KMS-11 (cell line): ENCODE results near the gene GTPBP3.

ENCODE experiments used
- H2AFZ ChIP-seq: fragments of 200-600 bp; sonication (generic); 2 replicates; pipeline ENCODE4 v1.6.1; 2016; ENCODE audit warnings: antibody characterized with exemption, mixed run types, low read depth
- H3K27ac ChIP-seq: fragments of 200-600 bp; sonication (generic); 2 replicates; pipeline ENCODE4 v1.6.1; 2016; ENCODE audit warnings: mild to moderate bottlenecking, mixed run types
- H3K27me3 ChIP-seq: fragments of 200-600 bp; sonication (generic); 2 replicates; pipeline ENCODE4 v1.6.1; 2017; ENCODE audit warnings: mild to moderate bottlenecking, low read depth, mixed run types, moderate library complexity; ENCODE audit not compliant: insufficient read depth
- H3K36me3 ChIP-seq: fragments of 200-600 bp; sonication (generic); 2 replicates; pipeline ENCODE4 v1.6.1; 2017; ENCODE audit warnings: mild to moderate bottlenecking, mixed run types; ENCODE audit not compliant: insufficient read depth
- H3K4me1 ChIP-seq: fragments of 200-600 bp; sonication (generic); 2 replicates; pipeline ENCODE4 v1.6.1; 2016; ENCODE audit warnings: mild to moderate bottlenecking, low read depth, mixed run types; ENCODE audit not compliant: poor library complexity, severe bottlenecking
- H3K4me2 ChIP-seq: fragments of 200-600 bp; sonication (generic); 2 replicates; pipeline ENCODE4 v1.7.0; 2016; ENCODE audit warnings: mild to moderate bottlenecking, mixed run types
- H3K4me3 ChIP-seq: fragments of 200-600 bp; sonication (generic); IDR thresholded peaks from 2 replicates; pipeline ENCODE4 v1.6.1; 2017; ENCODE audit warnings: low read depth, low read length, mixed read lengths; ENCODE audit not compliant: insufficient read depth
- H3K79me2 ChIP-seq: fragments of 200-600 bp; sonication (generic); 2 replicates; pipeline ENCODE4 v1.6.1; 2016; ENCODE audit warnings: low read depth, mixed run types; ENCODE audit not compliant: insufficient read depth
- H3K9ac ChIP-seq: fragments of 200-600 bp; sonication (generic); 2 replicates; pipeline ENCODE4 v1.6.1; 2016; ENCODE audit warnings: mild to moderate bottlenecking, mixed run types
- H4K20me1 ChIP-seq: fragments of 200-600 bp; sonication (generic); 2 replicates; pipeline ENCODE4 v1.6.1; 2016; ENCODE audit warnings: mild to moderate bottlenecking, mixed run types; ENCODE audit not compliant: insufficient read depth
- TF ChIP-seq, protein P1 (sequence below): fragments of 200-600 bp; sonication (generic); conservative IDR thresholded peaks from 2 replicates; pipeline ENCODE4 v1.6.1; 2017; ENCODE audit warnings: low read depth, mild to moderate bottlenecking, antibody characterized with exemption, low read length, moderate library complexity, mixed read lengths

Gene GTPBP3

DNA sequence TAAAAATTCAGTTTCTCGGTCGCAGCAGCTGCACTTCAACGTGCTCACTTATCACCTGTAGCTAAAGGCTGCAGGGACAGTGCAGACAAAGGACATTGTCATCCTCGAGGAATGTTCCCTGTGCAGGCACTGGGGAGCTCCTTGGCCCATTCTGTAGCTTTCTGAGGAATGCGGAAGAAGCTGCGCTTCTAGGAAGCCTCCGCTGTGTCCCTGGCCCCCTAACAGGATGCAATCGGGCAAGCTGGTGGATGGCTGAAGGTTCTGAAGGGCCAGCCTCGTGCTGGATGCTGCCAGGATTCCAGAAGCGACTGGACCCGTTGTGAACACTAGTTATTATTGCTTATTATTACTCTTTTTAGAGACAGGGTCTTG is 10.8 kb upstream of the GTPBP3 start:
- no peak overlapping the region for H2AFZ ChIP-seq
- no peak overlapping the region for H3K27ac ChIP-seq
- no peaks in the 10 kb centered on the region for H3K27me3 ChIP-seq
- TF ChIP-seq, protein P1, sequence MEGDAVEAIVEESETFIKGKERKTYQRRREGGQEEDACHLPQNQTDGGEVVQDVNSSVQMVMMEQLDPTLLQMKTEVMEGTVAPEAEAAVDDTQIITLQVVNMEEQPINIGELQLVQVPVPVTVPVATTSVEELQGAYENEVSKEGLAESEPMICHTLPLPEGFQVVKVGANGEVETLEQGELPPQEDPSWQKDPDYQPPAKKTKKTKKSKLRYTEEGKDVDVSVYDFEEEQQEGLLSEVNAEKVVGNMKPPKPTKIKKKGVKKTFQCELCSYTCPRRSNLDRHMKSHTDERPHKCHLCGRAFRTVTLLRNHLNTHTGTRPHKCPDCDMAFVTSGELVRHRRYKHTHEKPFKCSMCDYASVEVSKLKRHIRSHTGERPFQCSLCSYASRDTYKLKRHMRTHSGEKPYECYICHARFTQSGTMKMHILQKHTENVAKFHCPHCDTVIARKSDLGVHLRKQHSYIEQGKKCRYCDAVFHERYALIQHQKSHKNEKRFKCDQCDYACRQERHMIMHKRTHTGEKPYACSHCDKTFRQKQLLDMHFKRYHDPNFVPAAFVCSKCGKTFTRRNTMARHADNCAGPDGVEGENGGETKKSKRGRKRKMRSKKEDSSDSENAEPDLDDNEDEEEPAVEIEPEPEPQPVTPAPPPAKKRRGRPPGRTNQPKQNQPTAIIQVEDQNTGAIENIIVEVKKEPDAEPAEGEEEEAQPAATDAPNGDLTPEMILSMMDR = no peak
- no peaks in the 10 kb centered on the region for H3K36me3 ChIP-seq
- H3K4me3 ChIP-seq = no peak overlapping the region
- no peak overlapping the region for H3K9ac ChIP-seq
- no peaks in the 10 kb centered on the region for H3K79me2 ChIP-seq
- no peaks in the 10 kb centered on the region for H3K4me1 ChIP-seq
- H4K20me1 ChIP-seq = no peaks in the 10 kb centered on the region
- no peak overlapping the region for H3K4me2 ChIP-seq

DNA sequence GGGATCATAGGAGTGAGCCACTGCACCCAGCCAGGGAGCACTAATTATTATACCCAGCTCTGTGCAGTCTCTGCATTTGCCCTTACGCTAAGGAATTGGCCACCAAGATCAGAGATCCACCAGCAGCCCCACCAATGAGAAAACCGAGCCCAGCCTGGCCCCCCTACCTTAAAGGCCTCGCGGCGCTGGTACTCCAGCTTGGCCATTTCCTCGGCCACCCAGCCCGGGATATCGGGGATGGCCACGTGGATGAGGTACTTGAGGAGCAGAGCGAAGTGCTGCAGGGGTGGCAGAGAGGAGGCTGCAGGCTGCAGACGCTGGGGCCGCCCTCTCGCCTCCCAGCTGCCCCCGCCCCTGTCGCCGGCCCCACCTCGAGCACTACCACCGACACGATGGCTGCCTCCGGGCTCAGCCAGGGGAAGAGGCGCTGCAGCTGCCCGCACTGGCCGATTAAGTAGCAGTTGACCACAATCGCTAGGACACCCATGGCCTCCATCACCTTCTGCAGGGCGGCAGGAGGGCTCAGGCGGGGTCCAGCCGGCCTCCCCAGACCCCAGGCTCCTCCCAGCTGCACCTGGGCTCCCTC is 10.2 kb upstream of the GTPBP3 start:
- Histone ChIP-seq H2AFZ (no peak overlapping the region), H3K4me1 (no peaks in the 10 kb centered on the region), H3K27me3 (no peaks in the 10 kb centered on the region), H3K36me3 (no peaks in the 10 kb centered on the region), H3K79me2 (no peaks in the 10 kb centered on the region), H3K4me2 (no peak overlapping the region), H3K27ac (no peak overlapping the region), H3K4me3 (no peak overlapping the region), H3K9ac (no peak overlapping the region), H4K20me1 (no peaks in the 10 kb centered on the region)
- TF ChIP-seq, protein P1 = no peak

DNA sequence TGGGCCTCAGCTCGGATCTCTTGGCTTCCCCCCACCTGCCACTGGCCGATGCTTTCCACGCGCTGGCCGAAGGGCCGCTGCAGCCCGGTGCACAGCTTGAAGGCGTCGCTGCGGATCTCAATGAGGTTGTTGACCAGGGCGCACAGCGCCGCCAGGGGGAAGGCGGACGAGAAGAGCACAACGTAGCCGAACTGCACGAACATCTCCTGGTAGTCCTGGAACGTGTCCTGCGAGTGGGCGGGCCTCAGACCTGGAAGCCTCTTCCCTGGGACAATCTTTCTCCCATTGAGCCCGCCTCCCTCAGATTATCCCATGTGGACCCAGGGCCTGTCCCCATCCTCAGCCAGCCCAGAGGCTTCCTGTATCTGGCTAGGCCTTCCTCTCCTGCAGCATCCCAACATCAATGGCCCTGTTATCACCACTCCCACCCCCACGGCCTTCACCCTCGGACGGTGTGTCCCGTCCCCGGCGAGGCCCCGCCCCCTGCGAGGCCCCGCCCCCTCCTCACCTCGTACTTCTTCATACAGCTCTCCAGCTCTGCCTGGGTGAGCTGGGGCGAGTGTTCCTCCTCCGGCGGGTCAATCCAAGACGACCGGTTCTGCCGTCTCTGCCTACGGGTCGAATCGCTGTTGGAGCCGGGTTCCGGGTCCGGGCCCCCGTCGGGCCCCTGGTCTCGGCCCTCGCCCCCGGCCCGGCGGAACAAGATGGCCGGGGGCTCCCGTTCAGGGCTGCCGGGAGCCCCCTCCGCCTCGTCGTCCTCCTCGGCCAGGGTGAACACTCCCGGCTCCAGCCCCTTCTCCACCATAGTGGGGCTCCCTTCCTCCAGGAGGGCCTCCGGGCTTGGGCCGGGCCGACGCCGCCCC is 9.5 kb upstream of the GTPBP3 start:
- Histone ChIP-seq H3K36me3 (no peaks in the 10 kb centered on the region), H3K27ac (no peak overlapping the region), H3K4me2 (no peak overlapping the region), H3K79me2 (no peaks in the 10 kb centered on the region), H3K9ac (no peak overlapping the region), H2AFZ (no peak overlapping the region), H3K4me1 (peaks cover 3% of the 10 kb centered on the region), H4K20me1 (no peaks in the 10 kb centered on the region), H3K4me3 (no peak overlapping the region), H3K27me3 (no peaks in the 10 kb centered on the region)
- TF ChIP-seq, protein P1 = no peak

- H3K79me2 ChIP-seq = no peaks in the 10 kb centered on the region
- no peak overlapping the region for H2AFZ ChIP-seq
- TF ChIP-seq, protein P1 = no peak
- no peaks in the 10 kb centered on the region for H3K27me3 ChIP-seq
- H3K36me3 ChIP-seq = no peaks in the 10 kb centered on the region
- H3K9ac ChIP-seq = no peak overlapping the region
- peaks cover 5% of the 10 kb centered on the region for H3K4me1 ChIP-seq
- no peak overlapping the region for H3K27ac ChIP-seq
- no peaks in the 10 kb centered on the region for H4K20me1 ChIP-seq
- no peak overlapping the region for H3K4me2 ChIP-seq
- no peak overlapping the region for H3K4me3 ChIP-seq
Observed at GRCh38 chr19:17328517-17329365, 8.6 kb upstream of the GTPBP3 start.
